Endothelial cell of hepatic sinusoid (primary cell): ENCODE measurements around the gene PADI2.

Experiments used
- in situ Hi-C: cut with HindIII; loops from 2 replicates; pipeline ENCODE4 v1.10.0; 2017; ENCODE audit warnings: low sequenced_read_pairs

The PADI2 gene

GRCh38 chr1:17117451-17118265 lies 1.6 kb downstream of the PADI2 start:
- in situ Hi-C loops: no loop called here

GRCh38 chr1:17116643-17117042 lies 2.6 kb downstream of the PADI2 start:
- in situ Hi-C loops: no loop called here

GRCh38 chr1:17113963-17114362 lies 5.3 kb downstream of the PADI2 start:
- in situ Hi-C loops: loop anchor here (5.0 kb wide), 2 partner anchors 73 to 238 kb away; no protein-coding TSS in a partner anchor

- in situ Hi-C loops: loop anchor here (5.0 kb wide), 2 partner anchors 75 to 240 kb away; no protein-coding TSS in a partner anchor
Observed at GRCh38 chr1:17112496-17113236, 6.6 kb downstream of the PADI2 start.

GRCh38 chr1:17112076-17112475 lies 7.2 kb downstream of the PADI2 start:
- in situ Hi-C loops: loop anchor here (5.0 kb wide), 2 partner anchors 75 to 240 kb away; no protein-coding TSS in a partner anchor

- in situ Hi-C loops: loop anchor here (5.0 kb wide), 2 partner anchors 77 to 242 kb away; no protein-coding TSS in a partner anchor
Observed at GRCh38 chr1:17110555-17110926, 8.7 kb downstream of the PADI2 start.

- in situ Hi-C loops: loop anchor here (5.0 kb wide), 2 partner anchors 77 to 242 kb away; no protein-coding TSS in a partner anchor
Observed at GRCh38 chr1:17109892-17110554, 9.2 kb downstream of the PADI2 start.

- in situ Hi-C loops: no loop called here
Observed at GRCh38 chr1:17108786-17109185, 10.5 kb downstream of the PADI2 start.

- in situ Hi-C loops: no loop called here
Observed at GRCh38 chr1:17108360-17108759, 10.9 kb downstream of the PADI2 start.

GRCh38 chr1:17104782-17105181 lies 14.5 kb downstream of the PADI2 start:
- in situ Hi-C loops: no loop called here

GRCh38 chr1:17102232-17102631 lies 17.0 kb downstream of the PADI2 start:
- in situ Hi-C loops: no loop called here

GRCh38 chr1:17101261-17101660 lies 18.0 kb downstream of the PADI2 start:
- in situ Hi-C loops: no loop called here

GRCh38 chr1:17099616-17100340 lies 19.5 kb downstream of the PADI2 start:
- in situ Hi-C loops: no loop called here

- in situ Hi-C loops: no loop called here
Observed at GRCh38 chr1:17098446-17099317, 20.6 kb downstream of the PADI2 start.

- in situ Hi-C loops: no loop called here
Observed at GRCh38 chr1:17097787-17098186, 21.5 kb downstream of the PADI2 start.

GRCh38 chr1:17097147-17097546 lies 22.1 kb downstream of the PADI2 start:
- in situ Hi-C loops: no loop called here

- in situ Hi-C loops: no loop called here
Observed at GRCh38 chr1:17096584-17096983, 22.7 kb downstream of the PADI2 start.

GRCh38 chr1:17095141-17095540 lies 24.1 kb downstream of the PADI2 start:
- in situ Hi-C loops: no loop called here

GRCh38 chr1:17094664-17095063 lies 24.6 kb downstream of the PADI2 start:
- in situ Hi-C loops: no loop called here
